ENCODE data around the gene NPTX2.

The NPTX2 gene

DNA sequence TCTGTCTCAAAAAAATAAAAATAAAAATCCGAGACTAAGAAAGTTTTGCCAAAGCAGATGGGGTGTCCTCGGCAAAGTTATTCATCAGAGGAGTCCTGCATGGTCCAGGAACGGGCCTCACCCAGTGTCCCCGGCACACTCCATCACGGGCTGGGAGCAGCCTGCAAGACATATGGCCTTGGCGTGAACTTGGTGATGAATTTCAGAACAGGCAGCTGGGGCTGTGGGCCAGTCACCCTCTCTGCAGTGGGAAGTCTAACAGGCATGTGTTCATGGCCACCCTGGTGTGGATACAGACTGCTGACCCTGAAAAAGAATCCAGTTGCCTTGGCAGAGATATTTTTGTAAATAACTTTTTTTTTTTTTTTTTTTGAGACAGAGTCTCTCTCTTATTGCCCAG lies 34.7 kb downstream of the NPTX2 start:
- DNase-seq (ENCODE audit: extremely low read depth, insufficient read length): no peak
- Histone ChIP-seq H3K36me3 (ENCODE audit: control insufficient read depth, insufficient read depth, low read length) (no peaks in the 10 kb centered on the region), H3K4me3 (replicated peaks; ENCODE audit: low read depth, low read length) (no peak overlapping the region), H3K27me3 (replicated peaks; ENCODE audit: control insufficient read depth, insufficient read depth, low read length) (no peaks in the 10 kb centered on the region)
- TF ChIP-seq, protein P1, sequence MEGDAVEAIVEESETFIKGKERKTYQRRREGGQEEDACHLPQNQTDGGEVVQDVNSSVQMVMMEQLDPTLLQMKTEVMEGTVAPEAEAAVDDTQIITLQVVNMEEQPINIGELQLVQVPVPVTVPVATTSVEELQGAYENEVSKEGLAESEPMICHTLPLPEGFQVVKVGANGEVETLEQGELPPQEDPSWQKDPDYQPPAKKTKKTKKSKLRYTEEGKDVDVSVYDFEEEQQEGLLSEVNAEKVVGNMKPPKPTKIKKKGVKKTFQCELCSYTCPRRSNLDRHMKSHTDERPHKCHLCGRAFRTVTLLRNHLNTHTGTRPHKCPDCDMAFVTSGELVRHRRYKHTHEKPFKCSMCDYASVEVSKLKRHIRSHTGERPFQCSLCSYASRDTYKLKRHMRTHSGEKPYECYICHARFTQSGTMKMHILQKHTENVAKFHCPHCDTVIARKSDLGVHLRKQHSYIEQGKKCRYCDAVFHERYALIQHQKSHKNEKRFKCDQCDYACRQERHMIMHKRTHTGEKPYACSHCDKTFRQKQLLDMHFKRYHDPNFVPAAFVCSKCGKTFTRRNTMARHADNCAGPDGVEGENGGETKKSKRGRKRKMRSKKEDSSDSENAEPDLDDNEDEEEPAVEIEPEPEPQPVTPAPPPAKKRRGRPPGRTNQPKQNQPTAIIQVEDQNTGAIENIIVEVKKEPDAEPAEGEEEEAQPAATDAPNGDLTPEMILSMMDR (IDR thresholded peaks at IDR 0.05; ENCODE audit: insufficient read depth, low read length, poor library complexity, severe bottlenecking): no peak

DNA sequence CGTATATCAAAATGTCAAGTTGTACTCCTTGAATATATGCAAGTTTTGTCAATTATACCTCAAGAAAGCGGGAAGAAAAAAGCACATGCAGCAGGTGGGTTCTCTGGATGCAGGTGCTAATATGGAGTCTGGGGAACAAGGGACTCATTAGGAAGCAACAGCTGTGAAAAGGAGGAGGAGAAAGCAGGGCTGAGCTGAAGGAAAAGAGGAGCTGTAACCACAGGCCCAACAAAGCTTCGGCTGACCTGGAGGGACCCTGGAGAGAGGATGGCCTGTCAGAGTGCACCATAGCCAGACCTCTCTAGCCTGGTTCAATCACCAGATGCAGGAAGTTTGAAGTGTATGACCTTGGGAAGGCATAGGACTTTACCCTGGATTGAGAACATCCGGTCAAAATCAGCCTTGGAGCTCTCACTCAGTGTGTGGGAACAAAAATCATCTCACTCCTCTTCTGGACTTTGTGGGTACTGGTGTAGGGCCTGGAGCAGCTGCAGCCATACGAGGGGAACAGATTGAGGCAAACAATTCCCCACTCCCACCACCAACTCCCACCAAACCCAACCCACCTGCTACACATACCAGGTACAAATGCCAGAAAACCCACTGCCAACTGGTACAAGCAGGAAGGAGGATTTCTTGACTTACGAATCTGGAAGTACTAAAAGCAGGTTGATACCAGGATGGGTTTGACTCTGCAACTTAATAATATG lies 36.7 kb downstream of the NPTX2 start:
- TF ChIP-seq, protein P1 (IDR thresholded peaks at IDR 0.05; ENCODE audit: insufficient read depth, low read length, poor library complexity, severe bottlenecking): no peak
- Histone ChIP-seq H3K36me3 (ENCODE audit: control insufficient read depth, insufficient read depth, low read length) (no peaks in the 10 kb centered on the region), H3K27me3 (replicated peaks; ENCODE audit: control insufficient read depth, insufficient read depth, low read length) (no peaks in the 10 kb centered on the region), H3K4me3 (replicated peaks; ENCODE audit: low read depth, low read length) (no peak overlapping the region)
- no peak for DNase-seq (ENCODE audit: extremely low read depth, insufficient read length)

GRCh38 chr7:98654524-98655272 lies 37.6 kb downstream of the NPTX2 start:
- no peaks in the 10 kb centered on the region for H3K27me3 ChIP-seq (replicated peaks; ENCODE audit: control insufficient read depth, insufficient read depth, low read length)
- H3K4me3 ChIP-seq (replicated peaks; ENCODE audit: low read depth, low read length): no peak overlapping the region
- TF ChIP-seq, protein P1 (IDR thresholded peaks at IDR 0.05; ENCODE audit: insufficient read depth, low read length, poor library complexity, severe bottlenecking): no peak
- H3K36me3 ChIP-seq (ENCODE audit: control insufficient read depth, insufficient read depth, low read length): no peaks in the 10 kb centered on the region
- no peak for DNase-seq (ENCODE audit: extremely low read depth, insufficient read length)

- TF ChIP-seq, protein P1 (IDR thresholded peaks at IDR 0.05; ENCODE audit: insufficient read depth, low read length, poor library complexity, severe bottlenecking): no peak
- no peak overlapping the region for H3K4me3 ChIP-seq (replicated peaks; ENCODE audit: low read depth, low read length)
Observed at GRCh38 chr7:98655611-98656010, 38.5 kb downstream of the NPTX2 start.

GRCh38 chr7:98656899-98657298 lies 39.8 kb downstream of the NPTX2 start:
- no peak for DNase-seq (ENCODE audit: extremely low read depth, insufficient read length)
- TF ChIP-seq, protein P1 (IDR thresholded peaks at IDR 0.05; ENCODE audit: insufficient read depth, low read length, poor library complexity, severe bottlenecking): no peak
- no peaks in the 10 kb centered on the region for H3K27me3 ChIP-seq (replicated peaks; ENCODE audit: control insufficient read depth, insufficient read depth, low read length)
- H3K36me3 ChIP-seq (ENCODE audit: control insufficient read depth, insufficient read depth, low read length): no peaks in the 10 kb centered on the region
- no peak overlapping the region for H3K4me3 ChIP-seq (replicated peaks; ENCODE audit: low read depth, low read length)

More at GRCh38 chr7:98655611-98656010, 38.5 kb downstream of the NPTX2 start:
- H3K36me3 ChIP-seq (ENCODE audit: control insufficient read depth, insufficient read depth, low read length): no peaks in the 10 kb centered on the region
- H3K27me3 ChIP-seq (replicated peaks; ENCODE audit: control insufficient read depth, insufficient read depth, low read length): no peaks in the 10 kb centered on the region
- no peak for DNase-seq (ENCODE audit: extremely low read depth, insufficient read length)

Data from GM06990 (cell line).